HG02642 (cell line): Measurements from ENCODE around the gene FAR2.
"Not testable (repeated sequence)": the region's sequence is repeated elsewhere in the genome, so short reads cannot be mapped to it uniquely, and the experiment has no call there.

Source experiments
- ATAC-seq: cut with Tn5 transposase; IDR thresholded peaks from one replicate; pipeline ENCODE4 v1.9.1; 2021; ENCODE audit warnings: mild to moderate bottlenecking; ENCODE audit not compliant: unreplicated experiment, poor library complexity

Gene FAR2

GRCh38 chr12:29148911-29149690 lies at the start of gene FAR2:
TSS of gene FAR2 (plus strand) at chr12:29149278. CDS start at chr12:29270450, 121,172 bp downstream.
- peak; percentile 54 for ATAC-seq

- ATAC-seq = no peak
These were observed 46.3 kb upstream of the FAR2 start for GRCh38 chr12:29102741-29103140.

DNA sequence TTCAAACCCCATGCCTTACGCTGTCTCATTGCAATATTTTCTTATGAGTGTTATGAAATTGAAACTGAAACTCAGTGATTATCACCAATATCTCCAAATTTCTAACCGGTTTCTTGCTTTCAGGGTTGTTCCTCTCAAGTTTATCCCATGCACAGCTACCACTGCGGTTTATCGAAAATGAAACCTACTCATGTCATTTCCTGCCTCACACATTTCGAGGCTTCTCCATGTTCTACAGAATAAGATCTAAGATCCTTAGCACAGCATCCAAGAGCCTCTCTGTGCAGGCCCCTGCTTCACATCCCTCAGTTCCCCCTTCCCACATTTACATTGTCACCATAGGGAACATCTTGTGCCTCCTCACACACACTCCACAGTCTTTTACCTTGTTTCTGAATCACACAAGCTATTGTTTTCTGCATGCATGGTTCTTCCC lies 45.5 kb upstream of the FAR2 start:
- ATAC-seq = peak; percentile 98

- ATAC-seq = no peak
These were observed 44.6 kb upstream of the FAR2 start for GRCh38 chr12:29104516-29104915.

DNA sequence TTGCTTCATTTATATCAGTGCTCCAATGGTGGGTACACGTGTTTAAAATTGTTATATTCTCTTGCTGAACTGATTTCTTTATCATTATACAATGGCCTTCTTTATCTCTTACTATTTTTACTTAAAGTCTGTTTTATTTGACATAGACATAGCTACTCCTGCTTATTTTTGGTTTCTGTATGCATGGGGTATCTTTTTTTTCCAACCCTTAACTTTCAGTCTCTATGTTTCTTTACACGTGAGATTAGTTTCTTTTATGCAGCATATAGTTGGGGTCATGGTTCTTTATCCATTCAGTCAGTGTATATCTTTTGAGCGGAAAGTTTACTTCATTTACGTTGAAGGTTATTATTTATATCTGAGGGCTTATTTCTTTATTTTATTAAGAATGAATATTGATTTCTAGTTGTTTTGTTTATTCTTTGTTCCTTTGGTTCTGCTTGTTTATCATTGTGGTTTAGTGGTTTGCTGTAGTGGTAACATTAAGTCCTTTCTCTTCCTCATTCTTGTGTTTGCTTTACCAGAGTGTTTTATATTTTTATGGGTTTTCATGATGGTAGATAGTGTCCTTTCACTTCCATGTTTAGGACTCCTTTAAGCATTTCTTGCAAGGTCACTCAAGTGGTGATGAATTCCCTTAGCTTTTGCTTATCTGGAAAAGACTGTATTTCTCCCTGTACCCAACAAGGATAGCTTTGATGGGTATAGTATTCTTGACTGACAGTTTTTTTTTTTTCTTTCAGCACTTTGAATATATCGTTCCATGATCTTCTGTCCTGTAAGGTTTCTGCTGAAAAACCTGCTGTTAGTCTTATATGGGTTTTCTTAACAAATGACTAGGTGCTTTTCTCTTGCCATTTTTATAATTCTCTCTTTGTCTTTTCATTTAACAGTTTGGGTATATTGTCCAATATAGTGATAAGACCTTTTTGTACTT lies 38.3 kb upstream of the FAR2 start:
- ATAC-seq = no peak

GRCh38 chr12:29113101-29113500 lies 36.0 kb upstream of the FAR2 start:
- ATAC-seq = no peak

GRCh38 chr12:29116414-29116813 lies 32.7 kb upstream of the FAR2 start:
- ATAC-seq = no peak

DNA sequence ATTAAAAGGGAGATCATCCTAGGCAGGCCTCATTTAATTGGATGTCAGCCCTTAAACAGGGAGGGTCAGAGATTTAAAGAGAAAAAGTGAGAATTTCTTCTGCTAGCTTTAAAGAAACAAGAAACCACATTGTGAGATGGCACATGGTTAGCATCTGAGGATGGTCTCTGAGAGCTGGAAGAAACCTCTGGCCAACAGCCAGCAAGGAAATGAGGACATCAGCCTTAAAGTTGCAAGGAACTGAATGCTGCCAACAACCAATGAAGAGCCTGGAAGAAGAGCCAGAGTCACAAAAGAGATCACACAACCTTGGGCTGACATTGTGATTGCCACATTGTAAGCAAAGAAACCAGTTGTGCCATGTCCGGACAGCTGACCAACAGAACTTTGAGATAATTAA lies 17.5 kb upstream of the FAR2 start:
- no peak for ATAC-seq

- no peak for ATAC-seq
These were observed 16.8 kb upstream of the FAR2 start for GRCh38 chr12:29132316-29132715.

- ATAC-seq = no peak
These were observed 15.9 kb upstream of the FAR2 start for GRCh38 chr12:29133181-29133580.

GRCh38 chr12:29133680-29134079 lies 15.4 kb upstream of the FAR2 start:
- ATAC-seq = no peak

GRCh38 chr12:29138256-29138655 lies 10.8 kb upstream of the FAR2 start:
- ATAC-seq = not testable (repeated sequence)

DNA sequence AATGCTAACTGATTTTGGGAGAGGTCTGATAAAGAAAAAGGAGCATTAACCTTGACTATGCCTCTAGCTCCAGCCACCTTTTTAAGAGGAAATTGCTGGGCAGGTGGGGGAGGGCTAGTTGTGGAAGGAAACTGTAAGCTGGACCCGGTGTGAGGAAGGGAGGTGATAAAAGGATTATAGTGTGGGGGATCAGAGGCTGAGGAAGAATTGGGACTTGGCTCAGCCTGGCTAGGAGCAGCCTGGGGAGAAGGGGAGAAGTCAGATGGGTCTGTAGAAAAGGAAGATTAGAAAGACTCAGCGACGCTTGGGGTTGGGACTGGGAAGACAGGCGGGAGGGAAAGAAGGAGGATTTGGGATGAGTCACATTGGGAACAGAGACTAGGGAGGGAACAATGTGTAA lies 10.2 kb upstream of the FAR2 start:
- not testable (repeated sequence) for ATAC-seq

DNA sequence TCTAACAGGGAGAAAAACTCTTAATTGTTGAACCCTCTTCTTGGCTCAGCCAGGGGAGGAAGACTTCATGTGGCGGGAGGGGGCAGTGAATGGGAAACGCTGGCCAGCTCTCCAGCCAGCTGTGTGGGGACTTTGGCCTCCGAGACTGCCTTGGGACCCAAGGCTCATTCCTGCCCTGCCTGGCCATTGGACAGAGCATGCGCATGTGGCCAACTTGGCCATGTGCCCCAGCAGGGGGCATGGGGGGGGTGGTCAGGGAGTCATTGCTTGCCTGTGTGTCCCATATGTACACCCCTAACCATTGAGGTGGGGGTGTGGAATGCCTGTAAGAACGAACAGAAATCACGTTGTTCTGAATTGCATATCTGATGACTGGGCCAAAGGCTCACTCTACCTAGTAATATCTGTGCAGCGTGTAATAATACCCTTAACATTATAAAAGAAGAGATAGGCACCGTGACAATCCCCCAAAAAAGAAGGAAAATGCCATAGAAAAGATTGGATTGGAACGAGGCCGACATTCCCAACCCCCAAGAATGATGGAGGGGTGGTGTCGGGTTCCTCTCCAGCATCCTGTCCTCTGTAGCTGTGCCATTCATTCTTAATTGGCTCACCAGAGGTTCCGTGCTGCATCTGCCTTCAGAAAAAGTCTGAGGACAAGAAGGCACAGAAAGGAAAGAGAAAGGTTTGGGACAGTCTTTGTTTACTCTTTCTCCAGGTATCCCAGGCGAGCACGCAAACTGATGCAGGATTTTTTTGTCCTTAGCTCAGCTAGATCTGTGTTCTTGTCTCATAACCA lies 3.5 kb upstream of the FAR2 start:
- ATAC-seq = no peak

GRCh38 chr12:29146196-29146595 lies 2.9 kb upstream of the FAR2 start:
- no peak for ATAC-seq

GRCh38 chr12:29147731-29148595 lies 1.1 kb upstream of the FAR2 start:
- ATAC-seq = no peak

GRCh38 chr12:29148596-29148910 lies 525 bp upstream of the FAR2 start:
- peak; percentile 12 for ATAC-seq

DNA sequence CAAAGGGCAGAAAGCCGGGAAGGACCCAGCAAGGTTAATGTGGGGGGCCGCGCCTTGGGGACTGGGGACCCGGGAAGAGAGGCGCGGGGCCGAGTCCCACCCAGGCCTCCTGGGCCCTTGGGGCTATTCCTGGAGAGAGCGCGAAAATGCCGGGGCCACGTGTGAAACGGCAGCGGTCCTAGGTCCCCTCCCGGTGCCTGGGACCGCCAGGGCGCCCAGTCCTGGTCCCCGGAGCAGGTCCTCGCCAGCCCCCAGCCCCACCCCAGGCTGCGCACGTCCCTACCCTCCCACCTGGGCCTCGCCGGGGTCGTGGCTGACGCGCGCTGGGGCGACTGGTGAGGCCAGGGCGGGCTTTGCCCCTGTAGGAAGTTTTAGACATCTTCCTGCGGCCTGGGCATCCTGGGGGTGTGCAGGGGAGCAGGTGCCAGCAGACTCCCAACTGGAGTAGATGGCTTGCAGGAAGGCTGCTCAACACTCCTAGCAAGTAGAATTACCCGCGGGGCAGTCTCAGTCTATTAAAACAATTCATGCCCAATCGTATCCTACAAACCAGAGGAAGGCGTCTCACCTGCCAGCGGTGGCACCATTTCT lies 708 bp downstream of the FAR2 start:
- ATAC-seq = no peak

- no peak for ATAC-seq
These were observed 1.4 kb downstream of the FAR2 start for GRCh38 chr12:29150462-29150861.
